ENCODE data around the gene PRG2. TPM values are rescaled to one million over a fixed set of nuclear protein-coding genes. Genes with fewer than 3 reads are reported as not detected.

PRG2 gene
- total RNA-seq, 1 experiment from 2014 or later, result not detected

DNA sequence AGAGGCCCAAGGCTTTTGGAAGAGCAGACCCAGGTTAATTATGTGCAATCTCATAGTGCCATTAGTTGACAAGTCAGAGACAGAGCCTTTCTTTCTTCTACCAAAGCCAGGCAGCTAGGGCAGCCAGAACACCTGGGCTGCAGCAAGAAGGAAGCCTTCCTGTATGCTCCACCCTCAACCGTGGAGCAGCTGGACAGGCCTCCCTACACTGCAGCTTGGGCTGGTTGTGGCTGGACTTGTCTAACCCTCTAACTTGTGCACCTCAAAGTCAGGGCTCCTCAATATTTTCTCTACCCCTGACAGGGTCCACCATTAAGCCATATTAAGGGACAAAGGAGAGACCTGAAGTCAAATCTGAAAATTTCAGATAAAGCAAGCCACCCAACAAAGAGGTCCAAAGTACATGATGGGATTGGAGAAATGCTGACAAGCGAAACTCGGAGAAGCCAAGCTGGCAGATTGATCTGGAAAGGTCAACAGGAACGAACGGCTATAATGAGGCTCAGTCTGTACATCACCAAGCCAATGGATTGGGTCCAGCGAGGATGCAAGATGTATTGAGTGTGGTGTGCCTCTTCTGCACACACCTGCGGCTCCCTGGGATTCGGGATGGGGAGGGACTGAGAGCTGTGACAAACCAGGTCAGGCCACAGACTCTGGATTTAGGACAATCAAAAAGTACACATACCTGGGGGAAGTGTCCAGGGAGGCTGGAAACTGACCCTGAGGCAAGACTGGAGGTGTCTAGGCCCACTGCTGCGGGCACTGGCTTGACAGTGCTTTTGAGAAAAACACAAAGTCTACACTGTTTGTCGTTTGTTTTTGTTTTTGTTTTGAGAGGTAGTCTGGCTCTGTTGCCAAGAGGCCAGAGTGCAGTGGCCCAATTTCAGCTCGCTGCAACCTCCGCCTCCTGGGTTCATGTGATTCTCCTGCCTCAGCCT lies 48.2 kb upstream of the PRG2 start:
- intact Hi-C loops (cut with micrococcal nuclease; ENCODE audit: unreplicated experiment), result no loop called here

DNA sequence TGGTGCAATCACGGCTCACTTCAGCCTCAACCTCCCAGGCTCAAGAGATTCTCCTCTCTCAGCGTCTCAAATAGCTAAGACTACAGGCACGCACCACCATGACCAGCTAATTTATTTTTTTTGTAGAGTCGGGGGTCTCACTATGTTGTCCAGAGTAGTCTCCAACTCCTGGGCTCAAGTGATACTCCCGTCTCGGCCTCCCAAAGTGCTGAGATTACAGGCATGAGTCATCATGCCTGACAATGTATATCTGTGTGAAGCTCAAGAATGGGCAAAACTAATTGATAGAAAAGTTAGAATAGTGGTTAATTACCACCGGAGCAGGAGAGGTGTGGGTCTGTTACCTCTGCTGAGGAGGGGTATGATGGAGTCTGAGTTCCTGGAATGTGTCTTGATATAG lies 45.6 kb upstream of the PRG2 start:
- DNase-seq (ENCODE audit: low read depth, low spot score) (no peak), ATAC-seq (no peak)
- no TSS peak for BruUV-seq (replicated peaks)
- no peak overlapping the region for H3K4me3 ChIP-seq (ENCODE audit: low read depth in 2 of 2, low read length in 2 of 2)
- H3K36me3 ChIP-seq (ENCODE audit: control insufficient read depth, insufficient read depth, low read length), result no peaks in the 10 kb centered on the region
- H3K9me3 ChIP-seq (ENCODE audit: control insufficient read depth, insufficient read depth, low read depth, low read length), result no peaks in the 10 kb centered on the region
- POLR2A ChIA-PET, result no interaction called here
- H3K4me1 ChIP-seq (ENCODE audit: control insufficient read depth, insufficient read depth, low read length), result no peaks in the 10 kb centered on the region
- H3K27ac ChIP-seq (ENCODE audit: low read length), result no peak overlapping the region
- in situ Hi-C loops (cut with HindIII; ENCODE audit: low pct_unique_long_range_greater_than_20kb, low sequenced_read_pairs), result no loop called here
- H3K27me3 ChIP-seq (ENCODE audit: control insufficient read depth, insufficient read depth, low read length), result no peaks in the 10 kb centered on the region
- CTCF ChIA-PET, result interaction anchor here (0.7 kb wide), 1 partner anchor 78 kb away, joined by 4 read pairs; no protein-coding TSS in a partner anchor
- no peak for TF ChIP-seq SIN3A (IDR thresholded peaks at IDR 0.05; ENCODE audit: borderline replicate concordance, insufficient read depth, low read depth, low read length)
- TF ChIP-seq, protein P1, sequence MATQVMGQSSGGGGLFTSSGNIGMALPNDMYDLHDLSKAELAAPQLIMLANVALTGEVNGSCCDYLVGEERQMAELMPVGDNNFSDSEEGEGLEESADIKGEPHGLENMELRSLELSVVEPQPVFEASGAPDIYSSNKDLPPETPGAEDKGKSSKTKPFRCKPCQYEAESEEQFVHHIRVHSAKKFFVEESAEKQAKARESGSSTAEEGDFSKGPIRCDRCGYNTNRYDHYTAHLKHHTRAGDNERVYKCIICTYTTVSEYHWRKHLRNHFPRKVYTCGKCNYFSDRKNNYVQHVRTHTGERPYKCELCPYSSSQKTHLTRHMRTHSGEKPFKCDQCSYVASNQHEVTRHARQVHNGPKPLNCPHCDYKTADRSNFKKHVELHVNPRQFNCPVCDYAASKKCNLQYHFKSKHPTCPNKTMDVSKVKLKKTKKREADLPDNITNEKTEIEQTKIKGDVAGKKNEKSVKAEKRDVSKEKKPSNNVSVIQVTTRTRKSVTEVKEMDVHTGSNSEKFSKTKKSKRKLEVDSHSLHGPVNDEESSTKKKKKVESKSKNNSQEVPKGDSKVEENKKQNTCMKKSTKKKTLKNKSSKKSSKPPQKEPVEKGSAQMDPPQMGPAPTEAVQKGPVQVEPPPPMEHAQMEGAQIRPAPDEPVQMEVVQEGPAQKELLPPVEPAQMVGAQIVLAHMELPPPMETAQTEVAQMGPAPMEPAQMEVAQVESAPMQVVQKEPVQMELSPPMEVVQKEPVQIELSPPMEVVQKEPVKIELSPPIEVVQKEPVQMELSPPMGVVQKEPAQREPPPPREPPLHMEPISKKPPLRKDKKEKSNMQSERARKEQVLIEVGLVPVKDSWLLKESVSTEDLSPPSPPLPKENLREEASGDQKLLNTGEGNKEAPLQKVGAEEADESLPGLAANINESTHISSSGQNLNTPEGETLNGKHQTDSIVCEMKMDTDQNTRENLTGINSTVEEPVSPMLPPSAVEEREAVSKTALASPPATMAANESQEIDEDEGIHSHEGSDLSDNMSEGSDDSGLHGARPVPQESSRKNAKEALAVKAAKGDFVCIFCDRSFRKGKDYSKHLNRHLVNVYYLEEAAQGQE (IDR thresholded peaks at IDR 0.05; ENCODE audit: insufficient read depth in 1 of 2, low read depth in 2 of 2, low read length in 1 of 2), result no peak
- TF ChIP-seq, protein P2, sequence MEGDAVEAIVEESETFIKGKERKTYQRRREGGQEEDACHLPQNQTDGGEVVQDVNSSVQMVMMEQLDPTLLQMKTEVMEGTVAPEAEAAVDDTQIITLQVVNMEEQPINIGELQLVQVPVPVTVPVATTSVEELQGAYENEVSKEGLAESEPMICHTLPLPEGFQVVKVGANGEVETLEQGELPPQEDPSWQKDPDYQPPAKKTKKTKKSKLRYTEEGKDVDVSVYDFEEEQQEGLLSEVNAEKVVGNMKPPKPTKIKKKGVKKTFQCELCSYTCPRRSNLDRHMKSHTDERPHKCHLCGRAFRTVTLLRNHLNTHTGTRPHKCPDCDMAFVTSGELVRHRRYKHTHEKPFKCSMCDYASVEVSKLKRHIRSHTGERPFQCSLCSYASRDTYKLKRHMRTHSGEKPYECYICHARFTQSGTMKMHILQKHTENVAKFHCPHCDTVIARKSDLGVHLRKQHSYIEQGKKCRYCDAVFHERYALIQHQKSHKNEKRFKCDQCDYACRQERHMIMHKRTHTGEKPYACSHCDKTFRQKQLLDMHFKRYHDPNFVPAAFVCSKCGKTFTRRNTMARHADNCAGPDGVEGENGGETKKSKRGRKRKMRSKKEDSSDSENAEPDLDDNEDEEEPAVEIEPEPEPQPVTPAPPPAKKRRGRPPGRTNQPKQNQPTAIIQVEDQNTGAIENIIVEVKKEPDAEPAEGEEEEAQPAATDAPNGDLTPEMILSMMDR (IDR thresholded peaks at IDR 0.05), result no peak
- intact Hi-C loops (cut with micrococcal nuclease; ENCODE audit: unreplicated experiment), result no loop called here

More for the DNA sequence above, 48.2 kb upstream of the PRG2 start:
- ATAC-seq (no peak), DNase-seq (ENCODE audit: low read depth, low spot score) (no peak)
- Histone ChIP-seq H3K9me3 (ENCODE audit: control insufficient read depth, insufficient read depth, low read depth, low read length) (no peaks in the 10 kb centered on the region), H3K36me3 (ENCODE audit: control insufficient read depth, insufficient read depth, low read length) (no peaks in the 10 kb centered on the region), H3K27ac (ENCODE audit: low read length) (no peak overlapping the region), H3K4me1 (ENCODE audit: control insufficient read depth, insufficient read depth, low read length) (no peaks in the 10 kb centered on the region), H3K4me3 (ENCODE audit: low read depth in 2 of 2, low read length in 2 of 2) (no peak overlapping the region), H3K27me3 (ENCODE audit: control insufficient read depth, insufficient read depth, low read length) (no peaks in the 10 kb centered on the region)
- in situ Hi-C loops (cut with HindIII; ENCODE audit: low pct_unique_long_range_greater_than_20kb, low sequenced_read_pairs), result no loop called here
- BruUV-seq (replicated peaks), result no TSS peak
- ChIA-PET POLR2A (no interaction called here), CTCF (no interaction called here)
- no peak for TF ChIP-seq POLR2AphosphoS5 (IDR thresholded peaks at IDR 0.05; ENCODE audit: low read depth, low read length)
- TF ChIP-seq, protein P2 (IDR thresholded peaks at IDR 0.05), result no peak
- TF ChIP-seq, protein P1 (IDR thresholded peaks at IDR 0.05; ENCODE audit: insufficient read depth in 1 of 2, low read depth in 2 of 2, low read length in 1 of 2), result no peak
- no peak for TF ChIP-seq SIN3A (IDR thresholded peaks at IDR 0.05; ENCODE audit: borderline replicate concordance, insufficient read depth, low read depth, low read length)
- no peak for TF ChIP-seq TCF7L2 (IDR thresholded peaks at IDR 0.05; ENCODE audit: low read depth, low read length)

Measured in Panc1 (cell line).